ENCODE results near the gene PPP5C. TPM values are rescaled to one million over a fixed set of nuclear protein-coding genes. Genes with fewer than 3 reads are reported as not detected.

Gene PPP5C
- total and polyA plus RNA-seq, 2 of the 13 experiments (the other 11 are each of a cell fraction or from before 2014, with no cell fraction given) = 41.6 to 67.9 TPM

GRCh38 chr19:46355234-46356148, 8.6 kb downstream of the PPP5C start (continued):
- TF ChIP-seq HNF1B (CRISPR knock-in tag; IDR thresholded peaks at IDR 0.05) (peak; percentile 84; the same call in 1 of the 2 replicates), SP5 (CRISPR knock-in tag; IDR thresholded peaks at IDR 0.05; ENCODE audit: borderline replicate concordance, low read depth) (peak; percentile 76; the same call in 1 of the 2 replicates), TFAP4 (IDR thresholded peaks at IDR 0.05; ENCODE audit: borderline replicate concordance, low read depth) (0 out of 2 replicates have a peak, but pooled peaks have one; percentile 14), TARDBP (CRISPR knock-in tag; IDR thresholded peaks at IDR 0.05) (0 out of 2 replicates have a peak, but pooled peaks have one; percentile 12), THAP8 (CRISPR knock-in tag; IDR thresholded peaks at IDR 0.05; ENCODE audit: borderline replicate concordance) (no peak), ZNF792 (CRISPR knock-in tag; IDR thresholded peaks at IDR 0.05) (0 out of 2 replicates have a peak, but pooled peaks have one; percentile 24), HIVEP1 (CRISPR knock-in tag; IDR thresholded peaks at IDR 0.05) (0 out of 2 replicates have a peak, but pooled peaks have one; percentile 32), KDM6A (CRISPR knock-in tag; IDR thresholded peaks at IDR 0.05; ENCODE audit: low read depth) (no peak), ZNF292 (CRISPR knock-in tag; IDR thresholded peaks at IDR 0.05; ENCODE audit: borderline replicate concordance, low read depth) (peak; percentile 13; the same call in 1 of the 2 replicates), ZNF580 (CRISPR knock-in tag; IDR thresholded peaks at IDR 0.05; ENCODE audit: borderline replicate concordance, low read depth) (0 out of 2 replicates have a peak, but pooled peaks have one; percentile 26), ZNF12 (CRISPR knock-in tag; IDR thresholded peaks at IDR 0.05) (no peak), ZNF619 (CRISPR knock-in tag; IDR thresholded peaks at IDR 0.05) (0 out of 2 replicates have a peak, but pooled peaks have one; percentile 22), ZFYVE20 (CRISPR knock-in tag; IDR thresholded peaks at IDR 0.05; ENCODE audit: borderline replicate concordance, low read depth) (0 out of 2 replicates have a peak, but pooled peaks have one; percentile 27), MYPOP (CRISPR knock-in tag; IDR thresholded peaks at IDR 0.05) (no peak), ZBTB33 (CRISPR knock-in tag; IDR thresholded peaks at IDR 0.05) (peak; percentile 75), EP300 (IDR thresholded peaks at IDR 0.05; ENCODE audit: low read depth in 2 of 2, low read length in 2 of 2) (0 out of 4 replicates have a peak, but pooled peaks of 1 of the 2 experiments have one; percentile 31), EP300 (CRISPR knock-in tag; IDR thresholded peaks at IDR 0.05; ENCODE audit: borderline replicate concordance) (no peak), RAD21 (CRISPR knock-in tag; IDR thresholded peaks at IDR 0.05) (0 out of 2 replicates have a peak, but pooled peaks have one; percentile 4), ZNF350 (CRISPR knock-in tag; IDR thresholded peaks at IDR 0.05; ENCODE audit: borderline replicate concordance, low read depth) (0 out of 2 replicates have a peak, but pooled peaks have one; percentile 21), ZFX (CRISPR knock-in tag; IDR thresholded peaks at IDR 0.05; ENCODE audit: low read depth) (peak; percentile 56; the same call in 1 of the 2 replicates), ZBTB38 (CRISPR knock-in tag; IDR thresholded peaks at IDR 0.05) (peak; percentile 100)
